ENCODE data around the gene CACNG7.

DNA sequence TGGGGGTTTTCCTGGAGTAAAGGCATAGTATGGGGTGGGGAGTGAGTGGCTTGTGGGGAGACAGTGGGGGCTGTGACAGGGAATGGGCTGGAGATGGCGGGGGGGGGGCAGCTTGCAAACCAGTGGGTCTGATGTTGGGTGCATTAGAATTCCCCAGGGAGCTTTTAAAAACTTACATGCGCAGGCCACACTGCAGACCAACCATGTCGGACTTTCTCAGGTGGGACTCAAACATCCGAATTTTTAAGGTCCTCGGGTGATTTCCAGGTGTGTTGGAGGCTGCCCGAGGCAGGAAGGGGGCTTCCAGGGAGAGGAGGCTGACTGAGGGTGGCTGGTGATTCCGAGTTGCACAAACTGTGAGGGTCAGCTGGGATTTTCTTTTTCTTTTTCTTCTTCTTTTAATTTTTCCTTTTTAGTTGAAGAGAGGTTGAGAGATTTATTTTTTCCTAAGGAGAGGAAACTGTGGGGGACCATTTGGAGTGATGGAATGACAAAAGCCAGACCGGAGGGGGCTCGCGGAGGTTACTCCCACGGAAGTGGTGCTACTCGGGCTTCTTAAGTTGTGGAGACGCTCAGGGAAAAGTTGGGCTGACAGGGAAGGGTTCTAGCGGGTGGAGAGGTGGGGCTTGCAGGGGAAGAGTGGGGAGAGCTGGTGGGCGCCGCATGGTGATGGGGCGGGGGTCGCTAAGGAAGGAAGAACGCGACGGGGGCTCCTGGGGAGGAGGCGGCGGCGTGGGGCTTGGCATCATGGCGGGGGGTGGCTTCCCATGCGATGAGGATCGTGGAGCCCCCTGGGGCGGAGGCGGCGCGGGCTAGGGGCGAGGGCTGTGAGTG, 52.7 kb downstream of the CACNG7 start:
- TF ChIP-seq, protein P1, sequence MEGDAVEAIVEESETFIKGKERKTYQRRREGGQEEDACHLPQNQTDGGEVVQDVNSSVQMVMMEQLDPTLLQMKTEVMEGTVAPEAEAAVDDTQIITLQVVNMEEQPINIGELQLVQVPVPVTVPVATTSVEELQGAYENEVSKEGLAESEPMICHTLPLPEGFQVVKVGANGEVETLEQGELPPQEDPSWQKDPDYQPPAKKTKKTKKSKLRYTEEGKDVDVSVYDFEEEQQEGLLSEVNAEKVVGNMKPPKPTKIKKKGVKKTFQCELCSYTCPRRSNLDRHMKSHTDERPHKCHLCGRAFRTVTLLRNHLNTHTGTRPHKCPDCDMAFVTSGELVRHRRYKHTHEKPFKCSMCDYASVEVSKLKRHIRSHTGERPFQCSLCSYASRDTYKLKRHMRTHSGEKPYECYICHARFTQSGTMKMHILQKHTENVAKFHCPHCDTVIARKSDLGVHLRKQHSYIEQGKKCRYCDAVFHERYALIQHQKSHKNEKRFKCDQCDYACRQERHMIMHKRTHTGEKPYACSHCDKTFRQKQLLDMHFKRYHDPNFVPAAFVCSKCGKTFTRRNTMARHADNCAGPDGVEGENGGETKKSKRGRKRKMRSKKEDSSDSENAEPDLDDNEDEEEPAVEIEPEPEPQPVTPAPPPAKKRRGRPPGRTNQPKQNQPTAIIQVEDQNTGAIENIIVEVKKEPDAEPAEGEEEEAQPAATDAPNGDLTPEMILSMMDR (IDR thresholded peaks at IDR 0.05): no peak
- TF ChIP-seq POLR2AphosphoS5 (IDR thresholded peaks at IDR 0.05) (no peak), POLR2A (IDR thresholded peaks at IDR 0.05) (no peak)
